GM12872 (cell line): ENCODE data around the gene MYRIP.

Source experiments
- CTCF ChIP-seq: IDR thresholded peaks from 3 replicates; pipeline ENCODE4 v1.5.1; 2011; ENCODE audit warnings: low read depth, mild to moderate bottlenecking, low read length, moderate library complexity; ENCODE audit not compliant: insufficient read depth

MYRIP gene

GRCh38 chr3:39981547-39982184 is 172.3 kb downstream of the MYRIP start:
- no peak for TF ChIP-seq CTCF

GRCh38 chr3:39982665-39983357 is 173.4 kb downstream of the MYRIP start:
- no peak for TF ChIP-seq CTCF

GRCh38 chr3:39989746-39990145 is 180.3 kb downstream of the MYRIP start:
- TF ChIP-seq CTCF, result no peak

- TF ChIP-seq CTCF, result peak; percentile 63
Measured at GRCh38 chr3:39990532-39990931, 181.1 kb downstream of the MYRIP start.

- no peak for TF ChIP-seq CTCF
Measured at GRCh38 chr3:40008796-40009195, 199.4 kb downstream of the MYRIP start.

- TF ChIP-seq CTCF, result no peak
Measured at GRCh38 chr3:40009991-40010390, 200.6 kb downstream of the MYRIP start.

GRCh38 chr3:40012381-40012780 is 203.0 kb downstream of the MYRIP start:
- TF ChIP-seq CTCF, result no peak
